BJ (cell line): ENCODE data around the gene ZNF775. TPM values are rescaled to one million over a fixed set of nuclear protein-coding genes. Genes with fewer than 3 reads are reported as not detected.

ENCODE experiments used
- CTCF ChIA-PET: fragments of 350-600 bp; formaldehyde crosslinking; extraction: SDS; loops from one replicate; lab custom pipeline; 2021; ENCODE audit warnings: antibody characterized with exemption, inconsistent platforms; lab: Yijun Ruan, JAX
- POLR2A ChIA-PET: fragments of 300-600 bp; sonication (Branson Sonifier 250); formaldehyde crosslinking; extraction: SDS; loops from one replicate; lab custom pipeline; 2021; ENCODE audit warnings: antibody characterized with exemption; lab: Charles Lee
- DNase-seq: peaks from one replicate; pipeline ENCODE4 v3.0.0-alpha.2; 2011; ENCODE audit warnings: low read depth
- H3K27me3 ChIP-seq: 2 replicates; pipeline ENCODE4 v1.6.0; 2011; ENCODE audit warnings: low read length; ENCODE audit not compliant: control insufficient read depth, insufficient read depth
- H3K36me3 ChIP-seq: 2 replicates; pipeline ENCODE4 v1.5.1; 2011; ENCODE audit warnings: low read length; ENCODE audit not compliant: control insufficient read depth, insufficient read depth
- H3K4me3 ChIP-seq: 2 replicates; pipeline ENCODE4 v1.5.1; 2011; ENCODE audit warnings: low read depth, mild to moderate bottlenecking, control low read depth, low read length
- polyA plus RNA-seq: library from polyadenylated mRNA; depleted of rRNA; stranded (reverse); fragments of >200 nt; gene quantifications from 2 replicates; pipeline ENCODE4 v1.2.3, GENCODE V29; 2011
- TF ChIP-seq, protein P1 (sequence below): IDR thresholded peaks from 2 replicates; pipeline ENCODE4 v1.5.1; 2011; ENCODE audit warnings: low read depth, mild to moderate bottlenecking, control low read depth, inconsistent platforms, low read length, moderate library complexity; ENCODE audit not compliant: insufficient read depth

The ZNF775 gene
- polyA plus RNA-seq, 1 experiment, result 2.1 TPM

DNA sequence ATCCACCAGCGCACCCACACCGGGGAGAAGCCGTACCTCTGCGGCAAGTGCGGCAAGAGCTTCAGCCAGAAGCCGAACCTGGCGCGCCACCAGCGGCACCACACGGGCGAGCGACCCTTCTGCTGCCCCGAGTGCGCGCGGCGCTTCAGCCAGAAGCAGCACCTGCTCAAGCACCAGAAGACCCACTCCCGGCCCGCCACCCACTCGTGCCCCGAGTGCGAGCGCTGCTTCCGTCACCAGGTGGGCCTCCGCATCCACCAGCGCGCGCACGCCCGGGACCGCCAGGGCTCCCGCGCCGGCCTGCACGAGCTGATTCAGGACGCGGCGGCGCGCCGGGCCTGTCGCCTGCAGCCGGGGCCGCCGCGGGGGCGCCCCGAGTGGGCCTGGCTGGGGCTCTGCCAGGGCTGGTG lies 17.7 kb downstream of the ZNF775 start:
- TF ChIP-seq, protein P1, sequence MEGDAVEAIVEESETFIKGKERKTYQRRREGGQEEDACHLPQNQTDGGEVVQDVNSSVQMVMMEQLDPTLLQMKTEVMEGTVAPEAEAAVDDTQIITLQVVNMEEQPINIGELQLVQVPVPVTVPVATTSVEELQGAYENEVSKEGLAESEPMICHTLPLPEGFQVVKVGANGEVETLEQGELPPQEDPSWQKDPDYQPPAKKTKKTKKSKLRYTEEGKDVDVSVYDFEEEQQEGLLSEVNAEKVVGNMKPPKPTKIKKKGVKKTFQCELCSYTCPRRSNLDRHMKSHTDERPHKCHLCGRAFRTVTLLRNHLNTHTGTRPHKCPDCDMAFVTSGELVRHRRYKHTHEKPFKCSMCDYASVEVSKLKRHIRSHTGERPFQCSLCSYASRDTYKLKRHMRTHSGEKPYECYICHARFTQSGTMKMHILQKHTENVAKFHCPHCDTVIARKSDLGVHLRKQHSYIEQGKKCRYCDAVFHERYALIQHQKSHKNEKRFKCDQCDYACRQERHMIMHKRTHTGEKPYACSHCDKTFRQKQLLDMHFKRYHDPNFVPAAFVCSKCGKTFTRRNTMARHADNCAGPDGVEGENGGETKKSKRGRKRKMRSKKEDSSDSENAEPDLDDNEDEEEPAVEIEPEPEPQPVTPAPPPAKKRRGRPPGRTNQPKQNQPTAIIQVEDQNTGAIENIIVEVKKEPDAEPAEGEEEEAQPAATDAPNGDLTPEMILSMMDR, result no peak
- Histone ChIP-seq H3K4me3 (no peak overlapping the region), H3K27me3 (no peaks in the 10 kb centered on the region), H3K36me3 (no peaks in the 10 kb centered on the region; the same call in none of the 2 replicates)
- CTCF ChIA-PET, result no interaction called here
- no peak for DNase-seq
- POLR2A ChIA-PET, result no interaction called here

DNA sequence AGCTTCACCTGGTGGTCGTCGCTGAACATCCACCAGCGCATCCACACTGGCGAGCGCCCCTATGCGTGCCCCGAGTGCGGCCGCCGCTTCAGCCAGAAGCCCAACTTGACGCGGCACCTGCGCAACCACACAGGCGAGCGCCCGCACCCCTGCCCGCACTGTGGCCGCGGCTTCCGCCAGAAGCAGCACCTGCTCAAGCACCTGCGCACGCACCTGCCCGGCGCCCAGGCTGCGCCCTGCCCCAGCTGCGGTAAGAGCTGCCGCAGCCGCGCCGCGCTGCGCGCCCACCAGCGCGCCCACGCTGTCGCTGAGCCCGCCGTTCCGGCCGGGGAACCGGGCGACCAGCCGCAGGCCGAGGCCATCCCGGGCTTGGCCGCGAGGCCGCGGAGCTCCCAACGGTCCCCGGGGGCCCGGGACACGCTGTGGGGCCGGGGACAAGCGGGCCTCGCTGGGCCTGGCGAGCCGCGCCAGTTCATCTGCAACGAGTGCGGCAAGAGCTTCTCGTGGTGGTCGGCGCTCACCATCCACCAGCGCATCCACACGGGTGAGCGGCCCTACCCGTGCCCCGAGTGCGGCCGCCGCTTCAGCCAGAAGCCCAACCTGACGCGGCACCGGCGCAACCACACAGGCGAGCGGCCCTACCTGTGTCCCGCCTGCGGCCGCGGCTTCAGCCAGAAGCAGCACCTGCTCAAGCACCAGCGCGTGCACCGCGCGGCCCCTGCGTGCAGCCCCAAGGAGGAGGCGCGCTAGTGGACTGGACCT lies 18.4 kb downstream of the ZNF775 start:
- no peak overlapping the region for H3K4me3 ChIP-seq
- ChIA-PET CTCF (no interaction called here), POLR2A (no interaction called here)
- TF ChIP-seq, protein P1, result no peak
- H3K27me3 ChIP-seq, result no peaks in the 10 kb centered on the region
- DNase-seq, result no peak
- no peaks in the 10 kb centered on the region; the same call in none of the 2 replicates for H3K36me3 ChIP-seq

DNA sequence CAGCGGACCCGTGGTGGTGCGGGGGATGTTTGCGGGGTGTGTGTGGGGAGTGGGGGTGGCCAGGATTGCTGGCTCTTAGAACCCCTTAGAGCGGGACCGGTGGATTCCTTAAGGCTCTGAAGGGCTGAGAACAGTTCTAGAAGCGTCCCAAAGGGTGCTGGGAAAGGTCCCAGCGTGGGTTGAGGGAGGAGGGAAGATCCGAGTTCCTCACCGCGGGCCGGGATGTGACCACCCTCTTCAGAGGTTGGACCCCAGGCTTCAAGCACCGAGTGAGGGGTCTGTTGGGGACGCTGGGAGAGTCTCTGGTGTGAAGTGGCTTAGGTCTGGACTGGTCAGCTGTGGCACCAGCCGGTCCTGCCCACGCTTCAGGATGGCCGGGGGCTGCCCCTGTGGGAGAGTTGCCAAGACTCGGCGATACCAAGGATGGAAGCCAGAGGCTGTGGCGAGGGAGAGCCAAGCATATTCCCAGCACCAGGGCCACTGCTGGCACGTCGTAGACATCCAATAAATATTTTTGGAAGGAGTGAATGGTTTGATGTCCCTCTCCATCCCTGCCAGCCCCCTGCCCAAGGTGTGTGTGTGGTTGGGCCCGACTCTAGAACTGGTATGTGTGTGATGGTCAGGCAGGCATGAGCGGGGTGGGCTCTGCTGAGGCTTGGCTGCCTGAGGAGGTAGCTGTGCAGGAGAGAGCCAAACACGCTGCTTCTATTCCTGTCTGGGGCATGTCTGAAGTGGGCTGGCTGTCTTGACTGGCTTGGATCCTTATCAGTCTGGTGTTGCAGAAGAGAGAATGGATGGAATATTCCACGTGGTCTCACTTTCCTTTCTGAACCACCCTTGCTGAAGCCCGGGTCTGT lies 19.2 kb downstream of the ZNF775 start:
- TF ChIP-seq, protein P1, result no peak
- DNase-seq, result no peak
- POLR2A ChIA-PET, result no interaction called here
- CTCF ChIA-PET, result no interaction called here
- no peak overlapping the region for H3K4me3 ChIP-seq
- no peaks in the 10 kb centered on the region; the same call in none of the 2 replicates for H3K36me3 ChIP-seq
- no peaks in the 10 kb centered on the region for H3K27me3 ChIP-seq

DNA sequence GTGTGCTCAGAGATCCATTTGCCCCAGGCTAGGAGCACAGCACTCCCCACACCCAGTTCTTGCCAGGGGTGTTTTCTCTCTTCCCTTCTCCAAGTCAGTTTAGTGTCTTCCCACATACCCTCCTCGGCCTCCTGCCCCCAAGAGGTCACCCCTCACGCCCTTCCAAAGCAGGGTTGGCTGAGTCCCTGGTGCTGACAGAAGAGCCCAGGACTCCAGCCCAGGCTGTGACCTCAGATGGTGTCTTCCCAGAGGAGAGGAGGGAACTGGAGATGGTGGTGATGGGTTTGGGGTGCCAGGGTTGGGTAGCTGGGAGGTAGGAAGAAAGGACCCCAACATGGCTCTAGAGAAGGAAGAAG lies 19.8 kb downstream of the ZNF775 start:
- DNase-seq, result no peak
- TF ChIP-seq, protein P1, result no peak
- H3K36me3 ChIP-seq, result no peaks in the 10 kb centered on the region; the same call in none of the 2 replicates
- CTCF ChIA-PET, result interaction anchor here (1.3 kb wide), 1 partner anchor 11 kb away, joined by 4 read pairs; no protein-coding TSS in a partner anchor
- POLR2A ChIA-PET, result no interaction called here
- H3K4me3 ChIP-seq, result no peak overlapping the region
- no peaks in the 10 kb centered on the region for H3K27me3 ChIP-seq

DNA sequence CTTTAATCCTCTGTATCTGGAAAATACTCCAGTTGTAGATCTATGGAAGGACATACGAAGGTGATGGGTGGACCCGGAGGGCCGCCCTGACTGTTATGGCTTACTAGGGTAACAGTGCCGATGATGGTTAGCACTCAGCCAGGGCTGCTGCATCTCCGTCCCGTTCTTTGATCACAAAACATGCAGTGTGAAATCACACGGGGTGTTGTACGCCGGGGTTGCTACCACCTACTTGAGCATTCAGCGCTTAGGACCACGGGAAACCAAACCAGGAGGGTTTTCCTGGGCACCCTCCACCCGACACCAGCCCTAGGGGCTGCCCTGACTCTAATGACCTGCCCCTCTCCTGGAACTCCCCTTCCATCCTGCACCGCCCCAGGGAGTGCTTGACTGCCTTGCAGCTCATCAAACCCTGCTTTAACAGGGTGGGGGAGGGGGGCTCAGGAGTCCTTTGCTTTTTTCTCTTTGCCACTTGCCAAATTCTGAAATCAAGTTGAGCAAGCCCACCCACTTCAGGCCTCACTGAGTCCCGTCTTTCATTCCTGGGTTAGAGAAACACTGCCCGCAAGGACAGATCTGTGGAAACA lies 20.4 kb downstream of the ZNF775 start:
- no peak overlapping the region for H3K4me3 ChIP-seq
- POLR2A ChIA-PET, result no interaction called here
- CTCF ChIA-PET, result interaction anchor here (1.3 kb wide), 1 partner anchor 11 kb away, joined by 4 read pairs; no protein-coding TSS in a partner anchor
- no peaks in the 10 kb centered on the region for H3K27me3 ChIP-seq
- DNase-seq, result no peak
- TF ChIP-seq, protein P1, result no peak
- H3K36me3 ChIP-seq, result no peaks in the 10 kb centered on the region; the same call in none of the 2 replicates
